ENCODE measurements around the gene MAP2K5.

Gene MAP2K5

GRCh38 chr15:67719330-67719959, 176.9 kb downstream of the MAP2K5 start:
- H2BK15ac ChIP-seq (ENCODE audit: low read length) = no peak overlapping the region
- H3K23ac ChIP-seq (ENCODE audit: low read depth, low read length, poor library complexity) = no peak overlapping the region
- WGBS, 2 donors (ENCODE audit: extremely low coverage in 2 of 2, insufficient read length in 2 of 2, insufficient replicate concordance in 1 of 2) = no CpG with 5 or more reads among the region's 1 CpG
- no peaks in the 10 kb centered on the region for H3K79me1 ChIP-seq (ENCODE audit: low read depth, low read length)
- H3K4ac ChIP-seq (ENCODE audit: low read length) = no peak overlapping the region
- no peak overlapping the region for H3K9ac ChIP-seq (ENCODE audit: low read depth, low read length, poor library complexity)
- H3K27ac ChIP-seq (replicated peaks; ENCODE audit: low read length) = no peak overlapping the region
- H3K9me3 ChIP-seq (replicated peaks in 1 of 2; ENCODE audit: control insufficient read depth in 2 of 2, insufficient read depth in 1 of 2, low read depth in 1 of 2, low read length in 2 of 2) = no peaks in the 10 kb centered on the region
- H2BK5ac ChIP-seq (ENCODE audit: low read length) = no peak overlapping the region
- H3K4me1 ChIP-seq (ENCODE audit: control insufficient read depth in 2 of 2, insufficient read depth in 1 of 2, low read depth in 1 of 2, low read length in 2 of 2) = peaks cover 4 to 18% of the 10 kb centered on the region in 2 donors
- no peaks in the 10 kb centered on the region for H3K36me3 ChIP-seq (replicated peaks in 1 of 2; ENCODE audit: control insufficient read depth in 2 of 2, insufficient read depth in 2 of 2, low read length in 2 of 2)
- H3K4me2 ChIP-seq (ENCODE audit: insufficient read depth, low read length, poor library complexity, severe bottlenecking) = no peak overlapping the region
- no peaks in the 10 kb centered on the region for H3K27me3 ChIP-seq (ENCODE audit: control insufficient read depth in 3 of 3, insufficient read depth in 3 of 3, low read depth in 1 of 3, low read length in 3 of 3)
- H2AFZ ChIP-seq (ENCODE audit: low read length) = no peak overlapping the region
- no peak overlapping the region for H4K91ac ChIP-seq (ENCODE audit: low read depth, low read length, poor library complexity)
- H2BK12ac ChIP-seq (ENCODE audit: low read length) = no peak overlapping the region
- no peak overlapping the region for H3K18ac ChIP-seq (ENCODE audit: low read length)
- H2BK120ac ChIP-seq (ENCODE audit: low read depth, low read length) = no peak overlapping the region
- no peak overlapping the region for H2AK5ac ChIP-seq (ENCODE audit: low read depth, low read length)
- H3K14ac ChIP-seq (ENCODE audit: low read length) = no peak overlapping the region
- DNase-seq (ENCODE audit: low spot score) = no peak
- no peak overlapping the region for H3K4me3 ChIP-seq (ENCODE audit: low read length in 2 of 2)
- no peak overlapping the region for H4K8ac ChIP-seq (ENCODE audit: low read depth, low read length)

GRCh38 chr15:67720556-67721175, 178.2 kb downstream of the MAP2K5 start:
- Histone ChIP-seq H2BK5ac (ENCODE audit: low read length) (no peak overlapping the region), H3K4me1 (ENCODE audit: control insufficient read depth in 2 of 2, insufficient read depth in 1 of 2, low read depth in 1 of 2, low read length in 2 of 2) (peaks cover 1 to 7% of the 10 kb centered on the region in 2 donors), H3K9ac (ENCODE audit: low read depth, low read length, poor library complexity) (no peak overlapping the region), H2BK120ac (ENCODE audit: low read depth, low read length) (no peak overlapping the region), H3K79me1 (ENCODE audit: low read depth, low read length) (no peaks in the 10 kb centered on the region), H3K14ac (ENCODE audit: low read length) (no peak overlapping the region), H3K9me3 (replicated peaks in 1 of 2; ENCODE audit: control insufficient read depth in 2 of 2, insufficient read depth in 1 of 2, low read depth in 1 of 2, low read length in 2 of 2) (no peaks in the 10 kb centered on the region), H3K27ac (replicated peaks; ENCODE audit: low read length) (no peak overlapping the region), H3K18ac (ENCODE audit: low read length) (no peak overlapping the region), H2AK5ac (ENCODE audit: low read depth, low read length) (no peak overlapping the region), H2BK12ac (ENCODE audit: low read length) (no peak overlapping the region), H3K23ac (ENCODE audit: low read depth, low read length, poor library complexity) (no peak overlapping the region), H4K91ac (ENCODE audit: low read depth, low read length, poor library complexity) (no peak overlapping the region), H3K4ac (ENCODE audit: low read length) (no peak overlapping the region), H3K27me3 (ENCODE audit: control insufficient read depth in 3 of 3, insufficient read depth in 3 of 3, low read depth in 1 of 3, low read length in 3 of 3) (no peaks in the 10 kb centered on the region), H3K4me3 (ENCODE audit: low read length in 2 of 2) (no peak overlapping the region), H3K4me2 (ENCODE audit: insufficient read depth, low read length, poor library complexity, severe bottlenecking) (no peak overlapping the region), H4K8ac (ENCODE audit: low read depth, low read length) (no peak overlapping the region), H3K36me3 (replicated peaks in 1 of 2; ENCODE audit: control insufficient read depth in 2 of 2, insufficient read depth in 2 of 2, low read length in 2 of 2) (no peaks in the 10 kb centered on the region), H2BK15ac (ENCODE audit: low read length) (no peak overlapping the region), H2AFZ (ENCODE audit: low read length) (no peak overlapping the region)
- no peak for DNase-seq (ENCODE audit: low spot score)
- no CpG with 5 or more reads among the region's 8 CpGs for WGBS, 2 donors (ENCODE audit: extremely low coverage in 2 of 2, insufficient read length in 2 of 2, insufficient replicate concordance in 1 of 2)

- Histone ChIP-seq H3K4me1 (ENCODE audit: control insufficient read depth in 2 of 2, insufficient read depth in 1 of 2, low read depth in 1 of 2, low read length in 2 of 2) (peaks cover 0 to 1% of the 10 kb centered on the region in 2 donors), H3K14ac (ENCODE audit: low read length) (no peak overlapping the region), H2BK120ac (ENCODE audit: low read depth, low read length) (no peak overlapping the region), H2BK15ac (ENCODE audit: low read length) (no peak overlapping the region), H2AFZ (ENCODE audit: low read length) (no peak overlapping the region), H3K9me3 (replicated peaks in 1 of 2; ENCODE audit: control insufficient read depth in 2 of 2, insufficient read depth in 1 of 2, low read depth in 1 of 2, low read length in 2 of 2) (no peaks in the 10 kb centered on the region), H3K4ac (ENCODE audit: low read length) (no peak overlapping the region), H3K27me3 (ENCODE audit: control insufficient read depth in 3 of 3, insufficient read depth in 3 of 3, low read depth in 1 of 3, low read length in 3 of 3) (no peaks in the 10 kb centered on the region), H3K9ac (ENCODE audit: low read depth, low read length, poor library complexity) (no peak overlapping the region), H3K4me3 (ENCODE audit: low read length in 2 of 2) (no peak overlapping the region), H3K36me3 (replicated peaks in 1 of 2; ENCODE audit: control insufficient read depth in 2 of 2, insufficient read depth in 2 of 2, low read length in 2 of 2) (no peaks in the 10 kb centered on the region), H3K23ac (ENCODE audit: low read depth, low read length, poor library complexity) (no peak overlapping the region), H3K27ac (replicated peaks; ENCODE audit: low read length) (no peak overlapping the region), H3K18ac (ENCODE audit: low read length) (no peak overlapping the region), H2AK5ac (ENCODE audit: low read depth, low read length) (no peak overlapping the region), H4K91ac (ENCODE audit: low read depth, low read length, poor library complexity) (no peak overlapping the region), H3K4me2 (ENCODE audit: insufficient read depth, low read length, poor library complexity, severe bottlenecking) (no peak overlapping the region), H4K8ac (ENCODE audit: low read depth, low read length) (no peak overlapping the region), H2BK5ac (ENCODE audit: low read length) (no peak overlapping the region), H2BK12ac (ENCODE audit: low read length) (no peak overlapping the region), H3K79me1 (ENCODE audit: low read depth, low read length) (no peaks in the 10 kb centered on the region)
- no peak for DNase-seq (ENCODE audit: low spot score)
- WGBS, 2 donors (ENCODE audit: extremely low coverage in 2 of 2, insufficient read length in 2 of 2, insufficient replicate concordance in 1 of 2) = no CpG with 5 or more reads among the region's 5 CpGs
Measured at GRCh38 chr15:67722030-67722817, 179.7 kb downstream of the MAP2K5 start.

All from neuronal stem cell (in vitro differentiated cells).